IPS DF 6.9 (cell line): ENCODE results near the gene RAMAC.
"Not testable (repeated sequence)": the region's sequence is repeated elsewhere in the genome, so short reads cannot be mapped to it uniquely, and the experiment has no call there.

ENCODE experiments used
- DNase-seq: peaks from one replicate; pipeline ENCODE4 v3.0.0-alpha.2; 2013; ENCODE audit warnings: low read depth, low spot score
- H3K27ac ChIP-seq: one replicate; pipeline ENCODE4 v1.5.1; 2013; ENCODE audit warnings: low read length, control low read depth
- H3K27me3 ChIP-seq: 2 replicates; pipeline ENCODE4 v1.6.1; 2013; ENCODE audit warnings: mild to moderate bottlenecking, low read length; ENCODE audit not compliant: control insufficient read depth, insufficient read depth
- H3K36me3 ChIP-seq: 2 replicates; pipeline ENCODE4 v1.6.1; 2013; ENCODE audit warnings: low read length; ENCODE audit not compliant: control insufficient read depth, insufficient read depth
- H3K4me1 ChIP-seq: 2 replicates; pipeline ENCODE4 v1.6.1; 2013; ENCODE audit warnings: low read length; ENCODE audit not compliant: control insufficient read depth, insufficient read depth
- H3K4me3 ChIP-seq: 2 replicates; pipeline ENCODE4 v1.5.1; 2013; ENCODE audit warnings: mild to moderate bottlenecking, low read length
- H3K9me3 ChIP-seq: 2 replicates; pipeline ENCODE4 v1.6.1; 2013; ENCODE audit warnings: low read length, inconsistent platforms; ENCODE audit not compliant: control insufficient read depth, insufficient read depth
- WGBS: extraction: QIAGEN DNeasy Blood & Tissue Kit; methylation state at CpG from one replicate; pipeline ENCODE4 v1.1.7; 2013; ENCODE audit warnings: mixed read lengths, missing lambda C conversion rate; ENCODE audit not compliant: insufficient read length, insufficient coverage; 5-methylcytosine and 5-hydroxymethylcytosine counted together

Gene RAMAC

DNA sequence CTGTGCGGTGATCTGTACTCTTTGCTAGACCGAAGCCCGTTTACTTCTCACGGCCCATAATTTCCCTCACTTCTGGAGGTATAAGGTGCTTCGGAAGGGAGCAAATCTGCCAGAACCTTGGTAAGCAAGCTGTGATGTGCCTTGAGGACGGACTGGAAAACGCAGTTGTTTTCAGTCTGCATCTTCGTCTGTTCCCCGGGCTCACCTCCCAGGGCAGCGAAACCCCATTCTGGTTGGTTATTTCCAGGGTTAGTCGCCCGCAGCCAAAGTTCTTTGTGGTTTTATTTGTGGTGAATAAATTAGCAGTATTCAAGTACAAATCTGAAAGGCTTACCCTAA lies 401 bp downstream of the RAMAC start:
- WGBS: no CpG with 5 or more reads among the region's 12 CpGs
- Histone ChIP-seq H3K27me3 (no peaks in the 10 kb centered on the region), H3K36me3 (no peaks in the 10 kb centered on the region), H3K4me3 (peak overlapping the region; percentile 53), H3K4me1 (no peaks in the 10 kb centered on the region), H3K9me3 (no peaks in the 10 kb centered on the region), H3K27ac (no peak overlapping the region)
- DNase-seq: no peak

- Histone ChIP-seq H3K4me3 (no peak overlapping the region), H3K27me3 (no peaks in the 10 kb centered on the region), H3K9me3 (no peaks in the 10 kb centered on the region), H3K27ac (no peak overlapping the region), H3K36me3 (no peaks in the 10 kb centered on the region), H3K4me1 (no peaks in the 10 kb centered on the region)
- DNase-seq: no peak
- WGBS: no CpG with 5 or more reads among the region's 3 CpGs
Measured at GRCh38 chr15:82992436-82992998, 6.5 kb downstream of the RAMAC start.

- no peaks in the 10 kb centered on the region for H3K4me1 ChIP-seq
- no peaks in the 10 kb centered on the region for H3K9me3 ChIP-seq
- no peak overlapping the region for H3K4me3 ChIP-seq
- 100% methylated on average over 4 of the region's 4 CpGs for WGBS
- no peaks in the 10 kb centered on the region for H3K36me3 ChIP-seq
- no peak overlapping the region for H3K27ac ChIP-seq
- no peak for DNase-seq
- H3K27me3 ChIP-seq: no peaks in the 10 kb centered on the region
Measured at GRCh38 chr15:82993144-82993543, 7.1 kb downstream of the RAMAC start.

- no CpG with 5 or more reads among the region's 2 CpGs for WGBS
- H3K36me3 ChIP-seq: no peaks in the 10 kb centered on the region
- H3K4me3 ChIP-seq: no peak overlapping the region
- H3K27ac ChIP-seq: no peak overlapping the region
- no peaks in the 10 kb centered on the region for H3K27me3 ChIP-seq
- H3K9me3 ChIP-seq: no peaks in the 10 kb centered on the region
- no peak for DNase-seq
- no peaks in the 10 kb centered on the region for H3K4me1 ChIP-seq
Measured at GRCh38 chr15:82995076-82995475, 9.1 kb downstream of the RAMAC start.

- Histone ChIP-seq H3K9me3 (no peaks in the 10 kb centered on the region), H3K4me3 (no peak overlapping the region), H3K36me3 (no peaks in the 10 kb centered on the region), H3K27ac (no peak overlapping the region), H3K27me3 (no peaks in the 10 kb centered on the region), H3K4me1 (no peaks in the 10 kb centered on the region)
- no CpG with 5 or more reads among the region's 3 CpGs for WGBS
- no peak for DNase-seq
Measured at GRCh38 chr15:82995938-82996337, 9.9 kb downstream of the RAMAC start.

- no peak for DNase-seq
- no CpG with 5 or more reads among the region's 6 CpGs for WGBS
- H3K4me3 ChIP-seq: no peak overlapping the region
- no peaks in the 10 kb centered on the region for H3K36me3 ChIP-seq
- no peaks in the 10 kb centered on the region for H3K4me1 ChIP-seq
- no peak overlapping the region for H3K27ac ChIP-seq
- no peaks in the 10 kb centered on the region for H3K9me3 ChIP-seq
- H3K27me3 ChIP-seq: no peaks in the 10 kb centered on the region
Measured at GRCh38 chr15:82999426-82999825, 13.4 kb downstream of the RAMAC start.

GRCh38 chr15:82999905-83000671 lies 14.1 kb downstream of the RAMAC start:
- Histone ChIP-seq H3K27ac (no peak overlapping the region), H3K36me3 (no peaks in the 10 kb centered on the region), H3K9me3 (no peaks in the 10 kb centered on the region), H3K4me1 (no peaks in the 10 kb centered on the region), H3K27me3 (no peaks in the 10 kb centered on the region), H3K4me3 (no peak overlapping the region)
- WGBS: no CpG with 5 or more reads among the region's 6 CpGs
- DNase-seq: no peak

- DNase-seq, H3K27ac ChIP-seq, H3K4me3 ChIP-seq, H3K27me3 ChIP-seq, H3K4me1 ChIP-seq, H3K36me3 ChIP-seq, H3K9me3 ChIP-seq: not testable (repeated sequence)
- no CpG with 5 or more reads among the region's 3 CpGs for WGBS
Measured at GRCh38 chr15:83000672-83001031, 14.6 kb downstream of the RAMAC start.

DNA sequence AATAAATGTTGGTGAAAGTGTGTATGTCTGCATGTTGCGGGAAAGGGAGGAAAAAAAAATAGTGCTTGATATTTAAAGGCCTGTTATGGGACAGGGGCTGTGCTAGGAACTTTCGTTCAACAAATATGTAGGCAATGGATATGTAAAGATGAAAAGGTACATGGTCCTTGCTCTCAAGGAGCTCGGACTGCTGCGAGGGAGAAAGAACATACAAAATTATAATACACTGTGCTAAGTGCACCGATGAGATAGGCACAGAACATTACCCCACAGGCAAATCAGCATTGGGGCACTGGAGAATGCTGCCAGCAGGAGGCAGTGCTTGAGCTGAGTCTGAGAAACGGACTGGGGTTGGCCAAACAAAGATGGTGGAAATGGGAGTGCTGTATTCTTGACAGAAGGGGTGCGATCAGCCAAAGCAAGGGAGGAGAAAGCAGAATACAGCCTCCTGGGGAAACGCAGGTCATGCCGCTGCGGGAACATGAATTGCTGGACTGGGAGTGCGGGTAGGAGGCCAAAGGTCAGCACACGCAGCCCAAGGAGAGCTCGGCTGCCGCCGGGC lies 24.8 kb downstream of the RAMAC start:
- Histone ChIP-seq H3K9me3 (no peaks in the 10 kb centered on the region), H3K4me1 (no peaks in the 10 kb centered on the region; the same call in 1 of the 2 replicates), H3K4me3 (peak overlapping the region; percentile 65), H3K27ac (no peak overlapping the region), H3K27me3 (no peaks in the 10 kb centered on the region), H3K36me3 (no peaks in the 10 kb centered on the region; the same call in 1 of the 2 replicates)
- no CpG with 5 or more reads among the region's 15 CpGs for WGBS
- DNase-seq: peak; percentile 54

- H3K27me3 ChIP-seq: no peaks in the 10 kb centered on the region
- no peaks in the 10 kb centered on the region; the same call in 1 of the 2 replicates for H3K36me3 ChIP-seq
- peak within 1 kb of the TSS; percentile 65 for H3K4me3 ChIP-seq
- no CpG with 5 or more reads among the region's 64 CpGs for WGBS
- no peak within 1 kb of the TSS for H3K27ac ChIP-seq
- DNase-seq: peak; percentile 70
- H3K4me1 ChIP-seq: no peaks in the 10 kb centered on the region; the same call in 1 of the 2 replicates
- no peaks in the 10 kb centered on the region for H3K9me3 ChIP-seq
Measured at GRCh38 chr15:83011271-83012075, 25.5 kb downstream of the RAMAC start, which contains the start of gene C15orf40. C15orf40 (minus strand) TSS chr15:83011639; CDS start chr15:83011607, 32 bp downstream.
